CD4-positive, alpha-beta T cell (primary cell): Measurements from ENCODE around the gene TMEM8B. TPM values are rescaled to one million over a fixed set of nuclear protein-coding genes. Genes with fewer than 3 reads are reported as not detected.

Experiments
- ATAC-seq: fragments of 200-7000 bp; cut with Tn5 transposase; one replicate; pipeline ENCODE4 v1.10.0; 2022; ENCODE audit warnings: mild to moderate bottlenecking; ENCODE audit not compliant: poor library complexity
- CTCF ChIA-PET: fragments of 350-600 bp; sonication (Branson Sonifier 250); formaldehyde crosslinking; loops from one replicate; lab custom pipeline; 2021; ENCODE audit warnings: antibody characterized with exemption, inconsistent platforms; lab: Charles Lee
- POLR2A ChIA-PET: fragments of 350-600 bp; sonication (Branson Sonifier 250); formaldehyde crosslinking; loops from one replicate; lab custom pipeline; 2021; ENCODE audit warnings: antibody characterized with exemption, inconsistent platforms; lab: Charles Lee
- DNase-seq, 14 experiments: peaks; one replicate each; pipeline ENCODE4 v3.0.0-alpha.2; 2013 to 2020; ENCODE audit warnings: mixed read lengths in 2 of 14
- H3K27ac ChIP-seq, 2 donors: one replicate each; pipeline versions ENCODE4 v1.5.1 to v1.7.0; 2013; ENCODE audit warnings: low read length in 2 of 2, low read depth in 1 of 2, mild to moderate bottlenecking in 1 of 2
- H3K27me3 ChIP-seq, 2 experiments: 1 replicate in 1 of 2; 2 replicates in 1 of 2; pipeline versions ENCODE4 v1.6.1 to v1.7.0; 2013; ENCODE audit warnings: low read length in 2 of 2, control low read depth in 1 of 2, mild to moderate bottlenecking in 1 of 2, moderate library complexity in 1 of 2; ENCODE audit not compliant: insufficient read depth in 2 of 2, control insufficient read depth in 1 of 2
- H3K36me3 ChIP-seq: one replicate; pipeline ENCODE4 v1.6.1; 2013; ENCODE audit warnings: low read length, control low read depth; ENCODE audit not compliant: insufficient read depth
- H3K4me1 ChIP-seq: one replicate; pipeline ENCODE4 v1.6.1; 2013; ENCODE audit warnings: low read length, control low read depth; ENCODE audit not compliant: insufficient read depth
- H3K4me3 ChIP-seq: one replicate; pipeline ENCODE4 v1.5.1; 2013; ENCODE audit warnings: mild to moderate bottlenecking, low read length, moderate library complexity
- H3K9me3 ChIP-seq, 2 experiments: 1 replicate in 1 of 2; 2 replicates in 1 of 2; pipeline versions ENCODE4 v1.6.1 to v1.7.0; 2013; ENCODE audit warnings: low read length in 2 of 2, mild to moderate bottlenecking in 2 of 2, control low read depth in 1 of 2, moderate library complexity in 1 of 2; ENCODE audit not compliant: control insufficient read depth in 1 of 2, insufficient read depth in 1 of 2
- H3K27ac Mint-ChIP-seq: one replicate; pipeline ENCODE4 v1.8.0; 2020; ENCODE audit warnings: mixed read lengths
- H3K27me3 Mint-ChIP-seq: one replicate; pipeline ENCODE4 v1.8.0; 2021; ENCODE audit warnings: mixed read lengths
- H3K36me3 Mint-ChIP-seq: one replicate; pipeline ENCODE4 v1.8.0; 2021; ENCODE audit warnings: low read depth, mixed read lengths
- H3K4me1 Mint-ChIP-seq: one replicate; pipeline ENCODE4 v1.8.0; 2021; ENCODE audit warnings: low read depth, mixed read lengths
- H3K4me3 Mint-ChIP-seq: one replicate; pipeline ENCODE4 v1.8.0; 2020; ENCODE audit warnings: mild to moderate bottlenecking, mixed read lengths
- H3K9me3 Mint-ChIP-seq: one replicate; pipeline ENCODE4 v1.8.0; 2020; ENCODE audit warnings: mixed read lengths
- intact Hi-C, 2 experiments: fragments of 100-400 bp; cut with DNase I in 1 of 2; cut with micrococcal nuclease in 1 of 2; formaldehyde crosslinking; loops; one replicate each; pipeline versions ENCODE4 v1.15.1 to v1.9.0; 2023 to 2025; cut with DNase I, micrococcal nuclease
- total RNA-seq, 174 experiments: library from RNA in 2 of 174; stranded (reverse) in 2 of 174; gene quantifications; one replicate each; pipeline ENCODE4 v1.2.3 and lab custom pipeline; 2021 to 2026
- TF ChIP-seq, protein P1 (sequence below): fragments of 200-600 bp; IDR thresholded peaks from one replicate; pipeline ENCODE4 v1.8.0; 2022; ENCODE audit warnings: antibody characterized with exemption, mild to moderate bottlenecking

TMEM8B gene
- total RNA-seq, 2 experiments from 2014 or later, result 8.9 to 9.6 TPM

DNA sequence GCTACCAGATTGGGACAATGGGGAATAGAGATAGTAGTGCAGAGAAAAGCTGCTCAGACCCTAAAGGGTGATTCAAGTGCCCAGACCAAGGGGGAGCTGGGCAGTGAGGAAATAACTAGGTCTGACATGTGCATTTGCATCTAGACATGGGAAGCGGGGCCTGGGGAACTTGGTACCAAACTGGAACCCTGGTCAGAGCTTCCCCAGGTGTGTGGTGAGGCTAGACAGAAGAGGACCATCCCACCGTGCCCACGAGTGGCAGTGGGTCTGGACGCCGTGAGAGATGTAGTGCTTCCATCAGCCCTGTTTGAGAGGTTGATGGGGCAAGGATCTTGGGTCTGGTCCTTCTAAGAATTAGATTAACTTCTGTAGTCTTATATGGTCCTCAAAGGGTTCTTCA lies 7.6 kb downstream of the TMEM8B start:
- intact Hi-C loops, result no loop called here
- H3K36me3 Mint-ChIP-seq, result no peaks in the 10 kb centered on the region
- DNase-seq (no peak), ATAC-seq (no peak)
- H3K27me3 Mint-ChIP-seq, result no peaks in the 10 kb centered on the region
- CTCF ChIA-PET, result interaction anchor here (2.1 kb wide), 1 partner anchor 46 kb away, joined by 9 read pairs; no protein-coding TSS in a partner anchor
- peaks cover 14% of the 10 kb centered on the region for H3K4me1 ChIP-seq
- H3K4me3 Mint-ChIP-seq, result no peak overlapping the region
- H3K27ac Mint-ChIP-seq, result no peak overlapping the region
- H3K9me3 Mint-ChIP-seq, result no peaks in the 10 kb centered on the region
- no peaks in the 10 kb centered on the region for H3K9me3 ChIP-seq
- POLR2A ChIA-PET, result no interaction called here
- TF ChIP-seq, protein P1, sequence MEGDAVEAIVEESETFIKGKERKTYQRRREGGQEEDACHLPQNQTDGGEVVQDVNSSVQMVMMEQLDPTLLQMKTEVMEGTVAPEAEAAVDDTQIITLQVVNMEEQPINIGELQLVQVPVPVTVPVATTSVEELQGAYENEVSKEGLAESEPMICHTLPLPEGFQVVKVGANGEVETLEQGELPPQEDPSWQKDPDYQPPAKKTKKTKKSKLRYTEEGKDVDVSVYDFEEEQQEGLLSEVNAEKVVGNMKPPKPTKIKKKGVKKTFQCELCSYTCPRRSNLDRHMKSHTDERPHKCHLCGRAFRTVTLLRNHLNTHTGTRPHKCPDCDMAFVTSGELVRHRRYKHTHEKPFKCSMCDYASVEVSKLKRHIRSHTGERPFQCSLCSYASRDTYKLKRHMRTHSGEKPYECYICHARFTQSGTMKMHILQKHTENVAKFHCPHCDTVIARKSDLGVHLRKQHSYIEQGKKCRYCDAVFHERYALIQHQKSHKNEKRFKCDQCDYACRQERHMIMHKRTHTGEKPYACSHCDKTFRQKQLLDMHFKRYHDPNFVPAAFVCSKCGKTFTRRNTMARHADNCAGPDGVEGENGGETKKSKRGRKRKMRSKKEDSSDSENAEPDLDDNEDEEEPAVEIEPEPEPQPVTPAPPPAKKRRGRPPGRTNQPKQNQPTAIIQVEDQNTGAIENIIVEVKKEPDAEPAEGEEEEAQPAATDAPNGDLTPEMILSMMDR, result no peak
- no peaks in the 10 kb centered on the region for H3K36me3 ChIP-seq
- peaks cover 10% of the 10 kb centered on the region for H3K4me1 Mint-ChIP-seq
- H3K27ac ChIP-seq, result no peak overlapping the region
- no peak overlapping the region for H3K4me3 ChIP-seq
- H3K27me3 ChIP-seq, result no peaks in the 10 kb centered on the region

DNA sequence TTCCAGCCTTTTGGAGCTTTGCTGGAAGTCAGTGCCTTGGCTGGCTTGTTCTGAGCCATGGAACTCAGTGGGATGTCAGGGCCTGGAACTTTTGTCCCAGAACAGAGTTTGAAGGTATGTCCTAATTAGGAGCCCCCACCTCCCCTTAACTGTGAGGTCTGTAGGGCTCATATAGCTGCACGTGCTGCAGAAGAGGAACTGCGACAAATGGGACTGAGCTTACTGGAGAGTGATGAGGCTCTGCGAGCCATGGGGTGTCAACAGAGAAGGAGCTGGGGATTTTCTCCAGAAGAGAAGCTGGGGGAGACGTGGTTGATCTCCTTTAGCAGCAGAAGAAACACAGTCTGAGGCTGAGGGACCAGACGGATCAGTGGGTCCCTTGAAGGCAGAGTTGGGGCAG lies 10.9 kb downstream of the TMEM8B start:
- Mint-ChIP-seq H3K27me3 (no peaks in the 10 kb centered on the region), H3K27ac (no peak overlapping the region), H3K36me3 (no peaks in the 10 kb centered on the region), H3K4me3 (no peak overlapping the region), H3K9me3 (no peaks in the 10 kb centered on the region), H3K4me1 (peaks cover 10% of the 10 kb centered on the region)
- POLR2A ChIA-PET, result interaction anchor here (1.0 kb wide), 1 partner anchor 11 kb away, joined by 3 read pairs; the partner anchor contains the start of genes FAM221B and TMEM8B
- no peaks in the 10 kb centered on the region for H3K36me3 ChIP-seq
- CTCF ChIA-PET, result no interaction called here
- DNase-seq (no peak), ATAC-seq (no peak)
- H3K4me1 ChIP-seq, result peaks cover 8% of the 10 kb centered on the region
- no peaks in the 10 kb centered on the region for H3K9me3 ChIP-seq
- TF ChIP-seq, protein P1, result no peak
- H3K4me3 ChIP-seq, result no peak overlapping the region
- no peak overlapping the region for H3K27ac ChIP-seq
- intact Hi-C loops, result no loop called here
- H3K27me3 ChIP-seq, result no peaks in the 10 kb centered on the region

DNA sequence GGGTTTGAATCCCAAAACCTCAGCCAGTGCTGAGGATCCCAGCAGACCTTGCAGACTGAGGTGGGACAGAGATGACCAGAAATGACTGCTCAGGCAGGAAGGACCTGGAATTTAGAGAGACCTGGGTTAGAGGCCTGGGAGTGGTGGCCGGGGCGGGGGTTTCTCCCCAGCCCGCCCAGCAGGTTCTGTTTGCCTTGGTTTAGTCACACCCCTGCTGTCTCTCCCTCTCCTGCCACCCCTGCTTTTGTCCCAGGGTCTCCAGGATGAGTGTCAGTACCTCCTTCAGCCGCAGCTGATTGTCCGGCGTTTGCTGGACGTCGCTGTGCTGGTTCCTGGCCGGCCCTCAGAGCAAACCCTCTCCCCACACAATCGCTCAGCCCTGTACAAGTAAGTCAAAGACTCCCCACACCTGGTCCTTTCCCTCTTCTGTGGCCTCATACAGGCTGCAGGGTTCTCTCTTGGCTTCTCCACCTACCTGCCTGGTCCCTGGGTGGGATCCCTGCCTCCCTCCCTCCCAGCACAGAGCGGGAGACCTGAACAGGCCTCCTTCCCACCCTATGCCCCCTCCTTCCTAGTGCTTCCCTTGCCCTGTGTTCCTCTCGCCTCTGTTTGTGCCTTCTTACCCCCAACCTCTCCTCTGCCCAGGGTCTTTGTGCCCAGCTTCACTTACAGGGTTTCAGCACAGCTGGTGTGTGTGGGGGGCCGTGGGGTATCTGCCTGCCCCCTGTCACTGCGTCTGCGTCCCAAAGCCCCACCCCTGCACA lies 12.0 kb downstream of the TMEM8B start:
- no peak overlapping the region for H3K27ac Mint-ChIP-seq
- Histone ChIP-seq H3K27ac (no peak overlapping the region), H3K4me3 (no peak overlapping the region), H3K9me3 (no peaks in the 10 kb centered on the region), H3K36me3 (no peaks in the 10 kb centered on the region), H3K4me1 (peaks cover 19% of the 10 kb centered on the region), H3K27me3 (no peaks in the 10 kb centered on the region)
- peaks cover 4% of the 10 kb centered on the region for H3K36me3 Mint-ChIP-seq
- ATAC-seq (no peak), DNase-seq (no peak)
- no peaks in the 10 kb centered on the region for H3K27me3 Mint-ChIP-seq
- ChIA-PET CTCF (no interaction called here), POLR2A (no interaction called here)
- no peaks in the 10 kb centered on the region for H3K9me3 Mint-ChIP-seq
- intact Hi-C loops, result no loop called here
- TF ChIP-seq, protein P1, result no peak
- peaks cover 22% of the 10 kb centered on the region for H3K4me1 Mint-ChIP-seq
- H3K4me3 Mint-ChIP-seq, result no peak overlapping the region
